ENCODE measurements around the gene NIPAL3.

DNA sequence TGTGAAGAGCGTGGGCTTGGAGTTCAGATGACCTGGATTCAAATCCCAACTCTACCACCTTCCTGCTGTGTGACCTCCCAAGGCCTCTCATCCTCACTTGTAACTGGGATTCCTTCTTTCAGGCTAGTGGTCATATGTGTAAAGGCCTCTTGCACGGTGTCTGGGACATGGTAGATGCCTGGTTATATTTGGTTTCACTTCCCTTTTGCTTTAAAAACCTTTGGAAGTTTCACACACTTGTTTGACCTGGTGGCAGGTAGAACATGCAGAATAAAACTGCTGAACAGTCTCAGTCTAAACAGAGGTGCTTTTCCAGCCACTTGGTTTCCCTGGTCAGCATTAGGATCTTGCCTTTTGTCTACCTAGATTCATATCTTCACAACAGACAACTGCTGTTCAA, 50.0 kb downstream of the NIPAL3 start:
- TF ChIP-seq POLR2A (IDR thresholded peaks at IDR 0.05; ENCODE audit: borderline replicate concordance, extremely low read depth, insufficient read depth, insufficient read length) = no peak
- TF ChIP-seq EZH2 (IDR thresholded peaks at IDR 0.05) = no peak
- no peak for TF ChIP-seq POLR2AphosphoS5 (IDR thresholded peaks at IDR 0.05; ENCODE audit: low read depth, low read length)
- TF ChIP-seq, protein P1, sequence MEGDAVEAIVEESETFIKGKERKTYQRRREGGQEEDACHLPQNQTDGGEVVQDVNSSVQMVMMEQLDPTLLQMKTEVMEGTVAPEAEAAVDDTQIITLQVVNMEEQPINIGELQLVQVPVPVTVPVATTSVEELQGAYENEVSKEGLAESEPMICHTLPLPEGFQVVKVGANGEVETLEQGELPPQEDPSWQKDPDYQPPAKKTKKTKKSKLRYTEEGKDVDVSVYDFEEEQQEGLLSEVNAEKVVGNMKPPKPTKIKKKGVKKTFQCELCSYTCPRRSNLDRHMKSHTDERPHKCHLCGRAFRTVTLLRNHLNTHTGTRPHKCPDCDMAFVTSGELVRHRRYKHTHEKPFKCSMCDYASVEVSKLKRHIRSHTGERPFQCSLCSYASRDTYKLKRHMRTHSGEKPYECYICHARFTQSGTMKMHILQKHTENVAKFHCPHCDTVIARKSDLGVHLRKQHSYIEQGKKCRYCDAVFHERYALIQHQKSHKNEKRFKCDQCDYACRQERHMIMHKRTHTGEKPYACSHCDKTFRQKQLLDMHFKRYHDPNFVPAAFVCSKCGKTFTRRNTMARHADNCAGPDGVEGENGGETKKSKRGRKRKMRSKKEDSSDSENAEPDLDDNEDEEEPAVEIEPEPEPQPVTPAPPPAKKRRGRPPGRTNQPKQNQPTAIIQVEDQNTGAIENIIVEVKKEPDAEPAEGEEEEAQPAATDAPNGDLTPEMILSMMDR (IDR thresholded peaks at IDR 0.05 in 2 of 3, conservative IDR thresholded peaks at IDR 0.05 in 1 of 3; ENCODE audit: borderline replicate concordance in 1 of 3, insufficient read depth in 1 of 3, low read depth in 2 of 3, low read length in 2 of 3) = no peak
- TF ChIP-seq EZH2phosphoT487 (IDR thresholded peaks at IDR 0.05; ENCODE audit: borderline replicate concordance) = no peak
- TF ChIP-seq, protein P2, sequence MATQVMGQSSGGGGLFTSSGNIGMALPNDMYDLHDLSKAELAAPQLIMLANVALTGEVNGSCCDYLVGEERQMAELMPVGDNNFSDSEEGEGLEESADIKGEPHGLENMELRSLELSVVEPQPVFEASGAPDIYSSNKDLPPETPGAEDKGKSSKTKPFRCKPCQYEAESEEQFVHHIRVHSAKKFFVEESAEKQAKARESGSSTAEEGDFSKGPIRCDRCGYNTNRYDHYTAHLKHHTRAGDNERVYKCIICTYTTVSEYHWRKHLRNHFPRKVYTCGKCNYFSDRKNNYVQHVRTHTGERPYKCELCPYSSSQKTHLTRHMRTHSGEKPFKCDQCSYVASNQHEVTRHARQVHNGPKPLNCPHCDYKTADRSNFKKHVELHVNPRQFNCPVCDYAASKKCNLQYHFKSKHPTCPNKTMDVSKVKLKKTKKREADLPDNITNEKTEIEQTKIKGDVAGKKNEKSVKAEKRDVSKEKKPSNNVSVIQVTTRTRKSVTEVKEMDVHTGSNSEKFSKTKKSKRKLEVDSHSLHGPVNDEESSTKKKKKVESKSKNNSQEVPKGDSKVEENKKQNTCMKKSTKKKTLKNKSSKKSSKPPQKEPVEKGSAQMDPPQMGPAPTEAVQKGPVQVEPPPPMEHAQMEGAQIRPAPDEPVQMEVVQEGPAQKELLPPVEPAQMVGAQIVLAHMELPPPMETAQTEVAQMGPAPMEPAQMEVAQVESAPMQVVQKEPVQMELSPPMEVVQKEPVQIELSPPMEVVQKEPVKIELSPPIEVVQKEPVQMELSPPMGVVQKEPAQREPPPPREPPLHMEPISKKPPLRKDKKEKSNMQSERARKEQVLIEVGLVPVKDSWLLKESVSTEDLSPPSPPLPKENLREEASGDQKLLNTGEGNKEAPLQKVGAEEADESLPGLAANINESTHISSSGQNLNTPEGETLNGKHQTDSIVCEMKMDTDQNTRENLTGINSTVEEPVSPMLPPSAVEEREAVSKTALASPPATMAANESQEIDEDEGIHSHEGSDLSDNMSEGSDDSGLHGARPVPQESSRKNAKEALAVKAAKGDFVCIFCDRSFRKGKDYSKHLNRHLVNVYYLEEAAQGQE (IDR thresholded peaks at IDR 0.05; ENCODE audit: low read depth) = no peak

Data from HCT116 (cell line).